Measurements from ENCODE around the gene NOX4. TPM values are rescaled to one million over a fixed set of nuclear protein-coding genes. Genes with fewer than 3 reads are reported as not detected.

NOX4 gene
- total and polyA plus RNA-seq, 2 of the 8 experiments (the other 6 are each of a cell fraction or from before 2014, with no cell fraction given): 2.0 to 2.3 TPM

GRCh38 chr11:89279176-89279575 is 212.0 kb downstream of the NOX4 start:
- H3K36me3 ChIP-seq (ENCODE audit: control insufficient read depth in 2 of 4, insufficient read depth in 4 of 4, low read length in 3 of 4): no peaks in the 10 kb centered on the region
- no peak overlapping the region for H3K27ac ChIP-seq (ENCODE audit: low read depth, low read length)
- H2BK15ac ChIP-seq (ENCODE audit: low read length): no peak overlapping the region
- POLR2A ChIA-PET (ENCODE audit: partially characterized antibody): no interaction called here
- H3K79me1 ChIP-seq (ENCODE audit: low read depth, low read length): no peaks in the 10 kb centered on the region
- no peak overlapping the region for H2AK5ac ChIP-seq (ENCODE audit: low read depth, low read length)
- WGBS, 2 experiments (ENCODE audit: extremely low coverage in 1 of 2, insufficient coverage in 1 of 2, insufficient read length in 1 of 2, insufficient replicate concordance in 2 of 2, low coverage in 1 of 2, low lambda C conversion rate in 2 of 2, missing lambda C conversion rate in 1 of 2): 92% methylated on average over 1 of the region's 1 CpG; no CpG with 5 or more reads in 1 of the 2 experiments
- no peak overlapping the region for H3K14ac ChIP-seq (ENCODE audit: insufficient read length)
- no peak overlapping the region for H4K91ac ChIP-seq (replicated peaks; ENCODE audit: insufficient read length, low read length)
- no peak overlapping the region for H2BK120ac ChIP-seq (replicated peaks; ENCODE audit: low read depth, low read length)
- peaks cover 0 to 2% (median 0%) of the 10 kb centered on the region in 4 experiments; a peak in 2 of 7 replicates for H3K4me1 ChIP-seq (replicated peaks in 1 of 4; ENCODE audit: control insufficient read depth in 3 of 4, insufficient read depth in 4 of 4, low read length in 3 of 4)
- DNase-seq (ENCODE audit: low read depth in 1 of 2, low spot score in 2 of 2): no peak
- no peak overlapping the region for H3K4ac ChIP-seq (replicated peaks; ENCODE audit: insufficient read length, low read depth, low read length)
- H4K5ac ChIP-seq (ENCODE audit: insufficient read length, low read depth, low read length): no peak overlapping the region
- no peak for FAIRE-seq
- H3K9me3 ChIP-seq (ENCODE audit: insufficient read depth in 2 of 2, low read depth in 1 of 2, low read length in 1 of 2): no peaks in the 10 kb centered on the region
- H3K9ac ChIP-seq (replicated peaks in 1 of 4; ENCODE audit: extremely low read depth in 1 of 4, low read depth in 3 of 4, low read length in 3 of 4): no peak overlapping the region
- no peak overlapping the region for H2BK12ac ChIP-seq (ENCODE audit: low read depth, low read length)
- no peak overlapping the region for H3K18ac ChIP-seq (ENCODE audit: extremely low read depth, low read length)
- no peak overlapping the region for H3K4me3 ChIP-seq (ENCODE audit: extremely low read depth in 1 of 4, insufficient read depth in 2 of 4, low read depth in 3 of 4, low read length in 4 of 4)
- H3K79me2 ChIP-seq (ENCODE audit: control insufficient read depth in 1 of 2, insufficient read depth in 2 of 2, low read length in 2 of 2): no peaks in the 10 kb centered on the region
- H3K4me2 ChIP-seq (ENCODE audit: insufficient read depth in 1 of 2, low read depth in 2 of 2, low read length in 2 of 2): no peak overlapping the region
- H3K56ac ChIP-seq (replicated peaks; ENCODE audit: insufficient read length, low read depth, low read length): no peak overlapping the region
- H2BK20ac ChIP-seq (ENCODE audit: low read length): no peak overlapping the region
- no peaks in the 10 kb centered on the region for H3K23me2 ChIP-seq (ENCODE audit: low read depth, low read length)
- H4K8ac ChIP-seq (ENCODE audit: extremely low read depth, insufficient read depth, low read length): no peak overlapping the region
- no peak overlapping the region for H3K23ac ChIP-seq (ENCODE audit: insufficient read length)
- no peaks in the 10 kb centered on the region for H4K20me1 ChIP-seq (replicated peaks in 1 of 2; ENCODE audit: control insufficient read depth in 1 of 2, insufficient read depth in 2 of 2, low read length in 2 of 2)
- no peaks in the 10 kb centered on the region for H3K27me3 ChIP-seq (replicated peaks in 1 of 4; ENCODE audit: control insufficient read depth in 3 of 4, extremely low read depth in 1 of 4, insufficient read depth in 3 of 4, low read length in 3 of 4)
- CTCF ChIA-PET (ENCODE audit: partially characterized antibody): no interaction called here
- H2BK5ac ChIP-seq (ENCODE audit: low read depth, low read length): no peak overlapping the region
- no peak overlapping the region for H2AFZ ChIP-seq (ENCODE audit: low read length)
- TF ChIP-seq KDM5A (IDR thresholded peaks at IDR 0.05; ENCODE audit: low read length) (no peak), GTF2F1 (IDR thresholded peaks at IDR 0.05; ENCODE audit: borderline replicate concordance, low read depth, low read length) (no peak), E2F6 (IDR thresholded peaks at IDR 0.05) (no peak), TEAD4 (IDR thresholded peaks at IDR 0.05; ENCODE audit: low read depth, low read length) (no peak), CEBPB (IDR thresholded peaks at IDR 0.05; ENCODE audit: low read depth, low read length) (no peak), CHD1 (IDR thresholded peaks at IDR 0.05; ENCODE audit: low read depth, low read length) (no peak), SAP30 (IDR thresholded peaks at IDR 0.05; ENCODE audit: insufficient read depth, insufficient replicate concordance, low read length) (no peak), KDM4A (IDR thresholded peaks at IDR 0.05; ENCODE audit: low read depth, low read length, severe bottlenecking) (no peak), RBBP5 (IDR thresholded peaks at IDR 0.05; ENCODE audit: borderline replicate concordance, low read depth, low read length) (no peak)

Data from H1 (cell line).